WERI-Rb-1 (cell line): Measurements from ENCODE around the gene DAGLB.

ENCODE experiments used
- DNase-seq: peaks from one replicate; pipeline ENCODE4 v3.0.0-alpha.2; 2020
- H3K27ac ChIP-seq: fragments of 250-450 bp; sonication (Bioruptor Pico); 2 replicates; pipeline ENCODE4 v1.5.1; 2020; ENCODE audit warnings: mild to moderate bottlenecking, moderate library complexity
- H3K27me3 ChIP-seq: fragments of 250-450 bp; sonication (Bioruptor Pico); 2 replicates; pipeline ENCODE4 v1.5.1; 2021; ENCODE audit warnings: mild to moderate bottlenecking, low read depth, moderate library complexity; ENCODE audit not compliant: insufficient read depth, severe bottlenecking
- H3K36me3 ChIP-seq: fragments of 250-450 bp; sonication (Bioruptor Pico); 2 replicates; pipeline ENCODE4 v1.5.1; 2020; ENCODE audit warnings: mild to moderate bottlenecking, moderate library complexity
- H3K4me3 ChIP-seq: 2 replicates; pipeline ENCODE4 v1.5.1; 2011; ENCODE audit warnings: low read depth, mild to moderate bottlenecking, control low read depth, low read length
- H3K9me3 ChIP-seq: fragments of 250-450 bp; sonication (Bioruptor Pico); 2 replicates; pipeline ENCODE4 v1.5.1; 2021; ENCODE audit warnings: mild to moderate bottlenecking, moderate library complexity; ENCODE audit not compliant: severe bottlenecking
- TF ChIP-seq, protein P1 (sequence below): IDR thresholded peaks from 2 replicates; pipeline ENCODE4 v1.5.1; 2011; ENCODE audit warnings: low read depth, mild to moderate bottlenecking, control low read depth, inconsistent platforms, low read length

Gene DAGLB

DNA sequence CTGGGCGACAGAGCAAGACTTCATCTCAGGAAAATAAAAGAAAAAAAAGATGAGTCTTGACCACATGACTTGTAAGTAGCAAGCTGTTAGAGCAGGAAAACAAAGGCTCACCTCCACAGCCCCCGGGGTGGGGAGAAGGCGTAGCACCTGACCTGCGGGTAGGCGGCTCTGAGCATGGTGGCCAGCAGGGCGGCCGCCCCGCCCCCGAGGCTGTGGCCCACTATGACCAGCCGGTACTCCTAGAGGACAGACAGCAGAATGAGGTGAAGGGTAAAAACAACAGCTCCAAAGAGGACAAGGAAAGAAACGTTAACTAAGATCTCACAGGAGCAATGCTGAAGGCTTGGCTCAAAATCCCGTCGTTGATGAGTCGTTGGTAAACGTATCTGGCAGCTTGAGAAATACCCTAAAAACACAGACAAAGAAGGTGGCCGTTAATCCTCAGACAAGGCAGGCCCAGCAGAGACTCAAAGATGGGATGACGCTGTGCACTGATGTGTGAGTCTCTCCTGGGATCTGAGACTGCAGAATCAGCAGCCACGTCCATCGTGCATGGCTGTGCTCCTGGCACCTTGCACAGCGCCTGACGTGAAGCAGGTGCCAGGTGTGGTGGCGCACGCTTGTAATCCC lies 31.1 kb downstream of the DAGLB start:
- H3K4me3 ChIP-seq = no peak overlapping the region
- H3K27me3 ChIP-seq = no peaks in the 10 kb centered on the region
- no peaks in the 10 kb centered on the region for H3K9me3 ChIP-seq
- peaks cover 83% of the 10 kb centered on the region for H3K36me3 ChIP-seq
- no peak for DNase-seq
- no peak overlapping the region for H3K27ac ChIP-seq
- TF ChIP-seq, protein P1, sequence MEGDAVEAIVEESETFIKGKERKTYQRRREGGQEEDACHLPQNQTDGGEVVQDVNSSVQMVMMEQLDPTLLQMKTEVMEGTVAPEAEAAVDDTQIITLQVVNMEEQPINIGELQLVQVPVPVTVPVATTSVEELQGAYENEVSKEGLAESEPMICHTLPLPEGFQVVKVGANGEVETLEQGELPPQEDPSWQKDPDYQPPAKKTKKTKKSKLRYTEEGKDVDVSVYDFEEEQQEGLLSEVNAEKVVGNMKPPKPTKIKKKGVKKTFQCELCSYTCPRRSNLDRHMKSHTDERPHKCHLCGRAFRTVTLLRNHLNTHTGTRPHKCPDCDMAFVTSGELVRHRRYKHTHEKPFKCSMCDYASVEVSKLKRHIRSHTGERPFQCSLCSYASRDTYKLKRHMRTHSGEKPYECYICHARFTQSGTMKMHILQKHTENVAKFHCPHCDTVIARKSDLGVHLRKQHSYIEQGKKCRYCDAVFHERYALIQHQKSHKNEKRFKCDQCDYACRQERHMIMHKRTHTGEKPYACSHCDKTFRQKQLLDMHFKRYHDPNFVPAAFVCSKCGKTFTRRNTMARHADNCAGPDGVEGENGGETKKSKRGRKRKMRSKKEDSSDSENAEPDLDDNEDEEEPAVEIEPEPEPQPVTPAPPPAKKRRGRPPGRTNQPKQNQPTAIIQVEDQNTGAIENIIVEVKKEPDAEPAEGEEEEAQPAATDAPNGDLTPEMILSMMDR = 0 out of 2 replicates have a peak, but pooled peaks have one; percentile 6

DNA sequence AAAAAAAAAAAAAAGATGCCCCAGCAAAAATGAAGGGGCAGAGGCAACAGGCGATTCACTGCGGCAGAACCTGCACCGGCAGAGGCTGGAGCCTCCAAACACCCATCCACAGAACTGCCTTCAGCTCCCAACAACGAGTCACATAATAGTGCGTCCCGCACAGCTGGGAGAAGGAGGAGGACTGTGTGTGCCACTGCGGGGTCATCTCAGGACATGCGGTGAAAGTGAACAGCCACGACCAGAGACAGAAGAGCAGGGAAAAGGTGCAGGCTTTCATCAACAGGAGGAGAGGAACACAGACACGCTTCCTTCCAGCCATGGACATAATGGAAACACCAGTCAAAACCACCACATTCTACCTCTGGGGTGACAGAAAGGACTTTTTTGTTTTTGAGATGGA lies 34.1 kb downstream of the DAGLB start:
- H3K4me3 ChIP-seq = no peak overlapping the region
- H3K27me3 ChIP-seq = no peaks in the 10 kb centered on the region
- no peaks in the 10 kb centered on the region for H3K9me3 ChIP-seq
- DNase-seq = no peak
- H3K36me3 ChIP-seq = peaks cover 93% of the 10 kb centered on the region
- no peak overlapping the region for H3K27ac ChIP-seq
- TF ChIP-seq, protein P1 = no peak

DNA sequence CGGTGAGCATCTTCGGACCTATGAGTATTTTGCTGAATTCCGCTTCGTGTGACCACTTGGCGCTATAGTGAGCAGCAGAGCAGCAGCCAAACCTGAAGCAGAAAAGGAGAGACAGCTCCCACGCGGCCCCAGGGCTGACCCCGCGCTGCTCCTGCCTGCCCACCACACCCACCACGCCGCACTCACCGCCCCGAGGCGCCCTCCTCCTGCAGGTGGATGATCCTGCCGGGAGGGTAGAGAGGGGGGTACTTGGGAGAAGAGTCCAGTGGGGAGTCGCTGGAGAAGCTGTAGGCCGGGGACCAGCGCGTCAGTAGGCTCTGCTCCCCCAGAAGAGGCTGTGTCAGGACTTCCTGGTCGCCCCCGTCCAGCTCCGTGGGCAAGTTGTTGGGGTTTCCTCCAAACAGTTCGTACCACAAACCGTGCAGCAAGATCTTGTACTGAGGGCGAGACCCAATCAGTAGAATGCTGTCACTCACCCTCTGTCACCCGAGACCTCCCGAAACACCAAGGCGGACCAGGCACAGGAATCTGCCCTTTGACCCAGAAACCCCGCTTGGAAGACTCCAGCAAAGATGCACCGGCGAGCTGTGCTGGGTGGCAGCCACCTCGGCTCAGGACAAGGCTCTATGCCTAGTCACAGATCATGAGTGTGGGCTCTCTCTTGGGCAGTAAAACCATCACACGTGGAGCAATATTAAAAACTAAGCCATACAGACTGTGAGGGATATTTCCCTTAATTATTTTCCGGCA lies 37.6 kb downstream of the DAGLB start:
- Histone ChIP-seq H3K4me3 (no peak overlapping the region), H3K27ac (no peak overlapping the region), H3K27me3 (no peaks in the 10 kb centered on the region), H3K36me3 (peaks cover 93% of the 10 kb centered on the region), H3K9me3 (no peaks in the 10 kb centered on the region)
- TF ChIP-seq, protein P1 = no peak
- DNase-seq = no peak

DNA sequence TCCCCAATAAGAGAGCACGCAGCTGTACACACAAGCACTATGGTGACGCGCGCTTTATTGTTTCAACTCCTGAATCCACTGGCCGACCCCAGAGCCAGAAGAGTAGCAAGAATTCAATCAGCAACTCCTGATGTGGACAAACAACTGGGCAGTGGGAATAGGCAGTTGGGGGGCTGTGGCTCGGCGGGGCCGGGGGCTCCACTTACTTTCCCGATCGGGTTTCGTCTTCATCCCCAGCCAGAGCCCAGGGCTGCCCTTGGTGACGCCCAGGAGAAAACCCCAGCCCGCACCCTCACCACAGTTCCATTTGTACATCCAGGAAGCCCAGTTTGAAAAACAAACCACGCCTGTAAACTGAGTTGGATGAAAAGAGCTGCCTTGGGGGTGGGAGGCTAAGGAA lies 38.7 kb downstream of the DAGLB start:
- Histone ChIP-seq H3K27ac (no peak overlapping the region), H3K36me3 (peaks cover 89% of the 10 kb centered on the region), H3K9me3 (no peaks in the 10 kb centered on the region), H3K4me3 (no peak overlapping the region), H3K27me3 (no peaks in the 10 kb centered on the region)
- TF ChIP-seq, protein P1 = no peak
- DNase-seq = no peak

DNA sequence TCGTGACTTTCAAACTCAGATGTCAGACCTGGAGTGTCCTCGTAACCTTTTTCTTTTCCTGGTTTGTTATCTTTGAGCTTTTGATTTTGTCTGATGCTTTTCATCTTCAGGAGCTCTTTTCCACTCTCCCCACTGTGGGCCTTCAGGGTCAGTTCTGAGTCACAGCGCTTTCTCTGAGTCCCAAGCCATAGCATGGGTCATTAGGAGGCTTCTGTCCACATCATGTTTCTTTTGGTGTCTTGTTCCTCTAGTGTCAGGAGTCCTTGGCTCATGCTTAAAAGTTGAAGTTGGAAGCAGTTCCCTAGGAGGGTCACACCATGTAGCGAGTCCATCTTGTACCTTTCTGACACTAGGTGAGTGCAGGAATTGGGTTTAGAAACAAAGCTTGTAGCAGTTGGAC lies 40.3 kb downstream of the DAGLB start:
- TF ChIP-seq, protein P1 = no peak
- H3K9me3 ChIP-seq = no peaks in the 10 kb centered on the region
- no peaks in the 10 kb centered on the region for H3K27me3 ChIP-seq
- H3K27ac ChIP-seq = no peak overlapping the region
- no peak for DNase-seq
- no peak overlapping the region for H3K4me3 ChIP-seq
- H3K36me3 ChIP-seq = peaks cover 87% of the 10 kb centered on the region
